ENCODE results near the gene IL1RAPL1. TPM values are rescaled to one million over a fixed set of nuclear protein-coding genes. Genes with fewer than 3 reads are reported as not detected.
A peak's percentile ranks its signal among the peaks of the same experiment; 100 is the strongest.

IL1RAPL1 gene
- total RNA-seq, 1 donor from 2014 or later: 0.16 TPM

DNA sequence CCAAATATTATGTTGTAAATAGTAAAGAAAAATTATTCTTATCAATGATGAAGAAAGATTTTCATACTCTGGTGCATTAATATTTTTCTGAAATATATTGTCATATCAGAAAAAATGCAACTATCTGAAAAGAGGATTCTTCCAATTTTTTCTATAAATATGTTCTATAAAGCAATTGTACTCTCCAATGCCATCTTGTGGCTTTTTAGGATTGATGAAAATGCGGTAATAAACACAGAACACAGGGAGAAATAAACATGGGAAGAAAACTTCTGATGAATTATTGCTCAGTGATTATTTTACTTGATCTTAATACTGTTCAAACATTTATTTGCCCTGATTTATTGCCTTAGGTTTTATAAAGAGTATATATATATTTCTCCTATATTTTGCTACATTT is 215.4 kb downstream of the IL1RAPL1 start:
- Histone ChIP-seq H4K20me1 (ENCODE audit: insufficient read depth, low read length) (no peaks in the 10 kb centered on the region), H3K79me2 (ENCODE audit: insufficient read depth, low read length) (no peaks in the 10 kb centered on the region), H3K27me3 (ENCODE audit: insufficient read depth, low read length) (no peaks in the 10 kb centered on the region), H3K27ac (ENCODE audit: low read depth, low read length) (no peak overlapping the region), H3K9ac (ENCODE audit: low read length) (no peak overlapping the region), H2AFZ (ENCODE audit: low read depth, low read length) (no peak overlapping the region), H3K9me3 (ENCODE audit: insufficient read depth, low read depth, low read length) (no peaks in the 10 kb centered on the region), H3K4me3 (ENCODE audit: insufficient read depth, low read depth, low read length) (no peak overlapping the region), H3K36me3 (ENCODE audit: insufficient read depth, low read length) (no peaks in the 10 kb centered on the region), H3K4me2 (ENCODE audit: low read length) (no peak overlapping the region), H3K4me1 (ENCODE audit: insufficient read depth, low read length) (no peaks in the 10 kb centered on the region)
- Mint-ChIP-seq H3K27ac (ENCODE audit: unreplicated experiment) (no peak overlapping the region), H3K4me3 (ENCODE audit: unreplicated experiment) (no peak overlapping the region), H3K9me3 (ENCODE audit: unreplicated experiment) (peaks cover 4% of the 10 kb centered on the region), H3K27me3 (ENCODE audit: low read depth, unreplicated experiment) (no peaks in the 10 kb centered on the region), H3K4me1 (ENCODE audit: low read depth, unreplicated experiment) (no peaks in the 10 kb centered on the region), H3K36me3 (ENCODE audit: low read depth, unreplicated experiment) (peaks cover 2% of the 10 kb centered on the region)
- DNase-seq (ENCODE audit: low read depth) (no peak), FAIRE-seq (no peak)
- TF ChIP-seq, protein P1, sequence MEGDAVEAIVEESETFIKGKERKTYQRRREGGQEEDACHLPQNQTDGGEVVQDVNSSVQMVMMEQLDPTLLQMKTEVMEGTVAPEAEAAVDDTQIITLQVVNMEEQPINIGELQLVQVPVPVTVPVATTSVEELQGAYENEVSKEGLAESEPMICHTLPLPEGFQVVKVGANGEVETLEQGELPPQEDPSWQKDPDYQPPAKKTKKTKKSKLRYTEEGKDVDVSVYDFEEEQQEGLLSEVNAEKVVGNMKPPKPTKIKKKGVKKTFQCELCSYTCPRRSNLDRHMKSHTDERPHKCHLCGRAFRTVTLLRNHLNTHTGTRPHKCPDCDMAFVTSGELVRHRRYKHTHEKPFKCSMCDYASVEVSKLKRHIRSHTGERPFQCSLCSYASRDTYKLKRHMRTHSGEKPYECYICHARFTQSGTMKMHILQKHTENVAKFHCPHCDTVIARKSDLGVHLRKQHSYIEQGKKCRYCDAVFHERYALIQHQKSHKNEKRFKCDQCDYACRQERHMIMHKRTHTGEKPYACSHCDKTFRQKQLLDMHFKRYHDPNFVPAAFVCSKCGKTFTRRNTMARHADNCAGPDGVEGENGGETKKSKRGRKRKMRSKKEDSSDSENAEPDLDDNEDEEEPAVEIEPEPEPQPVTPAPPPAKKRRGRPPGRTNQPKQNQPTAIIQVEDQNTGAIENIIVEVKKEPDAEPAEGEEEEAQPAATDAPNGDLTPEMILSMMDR (IDR thresholded peaks at IDR 0.05; ENCODE audit: insufficient read depth, low read depth, low read length): no peak
- no peak for TF ChIP-seq EZH2 (IDR thresholded peaks at IDR 0.05; ENCODE audit: insufficient read depth, low read length)

DNA sequence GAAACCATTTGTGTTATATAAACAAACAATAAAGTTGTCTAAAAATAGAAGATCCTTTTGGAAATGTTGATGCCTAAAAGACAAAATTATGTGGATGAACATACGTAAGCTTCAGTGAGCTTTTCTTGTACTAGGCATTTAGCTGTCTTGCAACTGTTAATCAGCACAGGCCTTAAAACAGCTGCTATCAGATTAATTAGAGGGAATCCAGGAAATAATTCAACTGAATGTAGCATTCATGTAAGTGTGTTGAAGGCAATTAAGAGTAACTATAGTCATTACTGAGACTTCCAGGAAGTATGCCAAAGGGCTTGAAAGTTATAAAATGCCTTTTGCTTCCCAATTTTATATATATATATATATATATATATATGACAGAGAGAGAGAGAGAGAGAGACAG is 248.7 kb downstream of the IL1RAPL1 start:
- H3K9me3 ChIP-seq (ENCODE audit: insufficient read depth, low read depth, low read length): no peaks in the 10 kb centered on the region
- H3K4me1 ChIP-seq (ENCODE audit: insufficient read depth, low read length): no peaks in the 10 kb centered on the region
- Mint-ChIP-seq H3K36me3 (ENCODE audit: low read depth, unreplicated experiment) (no peaks in the 10 kb centered on the region), H3K27me3 (ENCODE audit: low read depth, unreplicated experiment) (no peaks in the 10 kb centered on the region), H3K4me3 (ENCODE audit: unreplicated experiment) (no peak overlapping the region), H3K27ac (ENCODE audit: unreplicated experiment) (no peak overlapping the region), H3K9me3 (ENCODE audit: unreplicated experiment) (no peaks in the 10 kb centered on the region), H3K4me1 (ENCODE audit: low read depth, unreplicated experiment) (no peaks in the 10 kb centered on the region)
- TF ChIP-seq EZH2 (IDR thresholded peaks at IDR 0.05; ENCODE audit: insufficient read depth, low read length): no peak
- TF ChIP-seq, protein P1 (IDR thresholded peaks at IDR 0.05; ENCODE audit: insufficient read depth, low read depth, low read length): no peak
- no peak overlapping the region for H3K27ac ChIP-seq (ENCODE audit: low read depth, low read length)
- H3K36me3 ChIP-seq (ENCODE audit: insufficient read depth, low read length): no peaks in the 10 kb centered on the region
- no peak overlapping the region for H2AFZ ChIP-seq (ENCODE audit: low read depth, low read length)
- FAIRE-seq (peak; percentile 17), DNase-seq (ENCODE audit: low read depth) (no peak)
- H3K4me3 ChIP-seq (ENCODE audit: insufficient read depth, low read depth, low read length): no peak overlapping the region
- no peaks in the 10 kb centered on the region for H3K27me3 ChIP-seq (ENCODE audit: insufficient read depth, low read length)
- no peak overlapping the region for H3K4me2 ChIP-seq (ENCODE audit: low read length)
- no peak overlapping the region for H3K9ac ChIP-seq (ENCODE audit: low read length)
- H3K79me2 ChIP-seq (ENCODE audit: insufficient read depth, low read length): no peaks in the 10 kb centered on the region
- no peaks in the 10 kb centered on the region for H4K20me1 ChIP-seq (ENCODE audit: insufficient read depth, low read length)

DNA sequence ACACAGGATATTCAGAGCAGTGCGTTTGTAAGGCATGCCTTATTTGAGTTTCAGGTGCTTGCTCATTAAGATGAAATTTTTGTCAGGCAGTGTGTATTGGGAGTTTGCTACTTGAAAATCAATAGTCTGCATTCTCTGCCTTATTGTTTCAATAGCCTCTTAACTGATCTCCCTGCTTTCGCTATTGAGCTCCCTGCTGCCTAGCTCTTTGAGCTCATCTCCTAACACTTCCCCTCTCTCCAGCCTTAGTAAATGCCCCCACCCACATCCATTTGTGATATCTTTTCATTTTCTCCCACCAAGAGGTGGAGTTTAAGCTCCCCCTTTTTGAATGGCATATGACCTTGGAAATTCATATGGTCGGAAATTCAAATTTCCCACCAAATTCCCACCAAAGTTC is 256.6 kb downstream of the IL1RAPL1 start:
- Histone ChIP-seq H2AFZ (ENCODE audit: low read depth, low read length) (no peak overlapping the region), H3K36me3 (ENCODE audit: insufficient read depth, low read length) (no peaks in the 10 kb centered on the region), H3K79me2 (ENCODE audit: insufficient read depth, low read length) (no peaks in the 10 kb centered on the region), H4K20me1 (ENCODE audit: insufficient read depth, low read length) (no peaks in the 10 kb centered on the region), H3K4me3 (ENCODE audit: insufficient read depth, low read depth, low read length) (no peak overlapping the region), H3K27ac (ENCODE audit: low read depth, low read length) (no peak overlapping the region), H3K4me2 (ENCODE audit: low read length) (no peak overlapping the region), H3K27me3 (ENCODE audit: insufficient read depth, low read length) (no peaks in the 10 kb centered on the region), H3K9ac (ENCODE audit: low read length) (no peak overlapping the region), H3K9me3 (ENCODE audit: insufficient read depth, low read depth, low read length) (no peaks in the 10 kb centered on the region), H3K4me1 (ENCODE audit: insufficient read depth, low read length) (no peaks in the 10 kb centered on the region)
- TF ChIP-seq EZH2 (IDR thresholded peaks at IDR 0.05; ENCODE audit: insufficient read depth, low read length): no peak
- FAIRE-seq (peak; percentile 84), DNase-seq (ENCODE audit: low read depth) (no peak)
- no peak overlapping the region for H3K4me3 Mint-ChIP-seq (ENCODE audit: unreplicated experiment)
- no peaks in the 10 kb centered on the region for H3K4me1 Mint-ChIP-seq (ENCODE audit: low read depth, unreplicated experiment)
- H3K36me3 Mint-ChIP-seq (ENCODE audit: low read depth, unreplicated experiment): no peaks in the 10 kb centered on the region
- H3K27me3 Mint-ChIP-seq (ENCODE audit: low read depth, unreplicated experiment): no peaks in the 10 kb centered on the region
- H3K9me3 Mint-ChIP-seq (ENCODE audit: unreplicated experiment): no peaks in the 10 kb centered on the region
- no peak overlapping the region for H3K27ac Mint-ChIP-seq (ENCODE audit: unreplicated experiment)
